GM23248 (cell line): ENCODE data around the gene PLCB4. TPM values are rescaled to one million over a fixed set of nuclear protein-coding genes. Genes with fewer than 3 reads are reported as not detected.

Source experiments
- DNase-seq: peaks from one replicate; pipeline ENCODE4 v3.0.0-alpha.2; 2015
- H2AFZ ChIP-seq: fragments of 200-600 bp; sonication (generic); 2 replicates; pipeline ENCODE4 v1.6.1; 2016; ENCODE audit warnings: antibody characterized with exemption
- H3F3A ChIP-seq: fragments of 200-600 bp; sonication (generic); 2 replicates; pipeline ENCODE4 v1.6.1; 2016; ENCODE audit warnings: mild to moderate bottlenecking, antibody characterized with exemption, mixed run types; ENCODE audit not compliant: insufficient read depth
- H3K27ac ChIP-seq: fragments of 200-600 bp; sonication (generic); 2 replicates; pipeline ENCODE4 v1.5.1; 2016; ENCODE audit warnings: mild to moderate bottlenecking
- H3K27me3 ChIP-seq: fragments of 200-600 bp; sonication (generic); replicated peaks from 2 replicates; pipeline ENCODE4 v1.6.1; 2016; ENCODE audit warnings: mild to moderate bottlenecking; ENCODE audit not compliant: insufficient read depth
- H3K36me3 ChIP-seq: fragments of 200-600 bp; sonication (generic); 2 replicates; pipeline ENCODE4 v1.6.1; 2016; ENCODE audit warnings: low read depth, mild to moderate bottlenecking
- H3K4me1 ChIP-seq: fragments of 200-600 bp; sonication (generic); 2 replicates; pipeline ENCODE4 v1.6.1; 2016; ENCODE audit warnings: mild to moderate bottlenecking; ENCODE audit not compliant: insufficient read depth
- H3K4me2 ChIP-seq: fragments of 200-600 bp; sonication (generic); one replicate; pipeline ENCODE4 v1.6.1; 2016; ENCODE audit warnings: mild to moderate bottlenecking; ENCODE audit not compliant: unreplicated experiment
- H3K4me3 ChIP-seq: fragments of 200-600 bp; sonication (generic); 2 replicates; pipeline ENCODE4 v1.5.1; 2016; ENCODE audit warnings: mild to moderate bottlenecking
- H3K79me2 ChIP-seq: fragments of 200-600 bp; sonication (generic); 2 replicates; pipeline ENCODE4 v1.6.1; 2016; ENCODE audit warnings: mild to moderate bottlenecking; ENCODE audit not compliant: insufficient read depth
- H3K9ac ChIP-seq: fragments of 200-600 bp; sonication (generic); 2 replicates; pipeline ENCODE4 v1.6.1; 2016; ENCODE audit warnings: mild to moderate bottlenecking
- H3K9me2 ChIP-seq: fragments of 200-600 bp; sonication (generic); 2 replicates; pipeline ENCODE4 v1.6.1; 2016; ENCODE audit warnings: mixed run types, mild to moderate bottlenecking, moderate library complexity; ENCODE audit not compliant: insufficient read depth
- H3K9me3 ChIP-seq: fragments of 200-600 bp; sonication (generic); one replicate; pipeline ENCODE4 v1.6.1; 2017; ENCODE audit warnings: low read depth
- H4K20me1 ChIP-seq: fragments of 200-600 bp; sonication (generic); 2 replicates; pipeline ENCODE4 v1.6.0; 2016; ENCODE audit not compliant: insufficient read depth
- EZH2 ChIP-seq: fragments of 200-600 bp; sonication (generic); IDR thresholded peaks from 2 replicates; pipeline ENCODE4 v1.6.1; 2018; ENCODE audit warnings: antibody characterized with exemption, mild to moderate bottlenecking; ENCODE audit not compliant: insufficient read depth, poor library complexity, severe bottlenecking
- EZH2phosphoT487 ChIP-seq: fragments of 200-600 bp; sonication (generic); IDR thresholded peaks from 2 replicates; pipeline ENCODE4 v1.6.1; 2018; ENCODE audit warnings: antibody characterized with exemption, moderate library complexity, mild to moderate bottlenecking, low read depth; ENCODE audit not compliant: insufficient read depth
- WGBS, 2 experiments: methylation state at CpG; one replicate each; pipeline ENCODE4 v1.1.6; 2015 to 2017; ENCODE audit warnings: low lambda C conversion rate in 2 of 2, low coverage in 1 of 2; ENCODE audit errors: missing lambda C conversion rate in 2 of 2; 5-methylcytosine and 5-hydroxymethylcytosine counted together
- in situ Hi-C: fragments of 300-500 bp; cut with MboI; formaldehyde crosslinking; loops from 2 replicates; pipeline ENCODE4 v1.15.0; 2020
- polyA plus RNA-seq: library from polyadenylated mRNA; unstranded; fragments of >200 nt; fragmentation: Nextera tagmentation; extraction: Ambion mirVana; gene quantifications from 2 replicates; pipeline ENCODE4 v1.2.1, GENCODE V29; 2016
- total RNA-seq: library from RNA; depleted of rRNA; stranded (reverse); fragments of >200 nt; shearing (Covaris generic); gene quantifications from 2 replicates; pipeline ENCODE4 v1.2.3, GENCODE V29; 2014

Gene PLCB4
- total and polyA plus RNA-seq, 2 experiments from 2014 or later, result 5.0 to 9.5 TPM

GRCh38 chr20:9093218-9093957 is 24.5 kb downstream of the PLCB4 start:
- in situ Hi-C loops, result no loop called here
- WGBS, 2 experiments, result 32 to 34% methylated on average over 8 of the region's 8 CpGs
- no peak overlapping the region for H3K4me2 ChIP-seq

GRCh38 chr20:9099372-9099771 is 30.5 kb downstream of the PLCB4 start:
- Histone ChIP-seq H3K9ac (no peak overlapping the region), H3K4me1 (no peaks in the 10 kb centered on the region), H3K27me3 (no peaks in the 10 kb centered on the region), H3K9me2 (no peaks in the 10 kb centered on the region), H3F3A (no peaks in the 10 kb centered on the region), H3K79me2 (no peaks in the 10 kb centered on the region; the same call in 1 of the 2 replicates), H3K27ac (no peak overlapping the region), H3K4me2 (no peak overlapping the region), H3K36me3 (no peaks in the 10 kb centered on the region), H4K20me1 (no peaks in the 10 kb centered on the region), H3K4me3 (no peak overlapping the region), H2AFZ (no peak overlapping the region), H3K9me3 (no peaks in the 10 kb centered on the region)
- DNase-seq, result no peak
- in situ Hi-C loops, result no loop called here
- 96% methylated on average over 2 of the region's 2 CpGs for WGBS, 2 experiments
- TF ChIP-seq EZH2, result no peak
- TF ChIP-seq EZH2phosphoT487, result no peak

More at GRCh38 chr20:9093218-9093957, 24.5 kb downstream of the PLCB4 start:
- H3K27ac ChIP-seq, result no peak overlapping the region
- H3K9me2 ChIP-seq, result no peaks in the 10 kb centered on the region
- H3K9me3 ChIP-seq, result no peaks in the 10 kb centered on the region
- H3K4me1 ChIP-seq, result no peaks in the 10 kb centered on the region
- H4K20me1 ChIP-seq, result no peaks in the 10 kb centered on the region
- H3F3A ChIP-seq, result no peaks in the 10 kb centered on the region; the same call in 1 of the 2 replicates
- H2AFZ ChIP-seq, result peak overlapping the region; percentile 1; the same call in 1 of the 2 replicates
- no peaks in the 10 kb centered on the region for H3K36me3 ChIP-seq
- no peak for DNase-seq
- H3K9ac ChIP-seq, result no peak overlapping the region
- no peak overlapping the region for H3K4me3 ChIP-seq
- H3K79me2 ChIP-seq, result no peaks in the 10 kb centered on the region; the same call in none of the 2 replicates
- H3K27me3 ChIP-seq, result no peaks in the 10 kb centered on the region
- TF ChIP-seq EZH2, result no peak
- no peak for TF ChIP-seq EZH2phosphoT487

DNA sequence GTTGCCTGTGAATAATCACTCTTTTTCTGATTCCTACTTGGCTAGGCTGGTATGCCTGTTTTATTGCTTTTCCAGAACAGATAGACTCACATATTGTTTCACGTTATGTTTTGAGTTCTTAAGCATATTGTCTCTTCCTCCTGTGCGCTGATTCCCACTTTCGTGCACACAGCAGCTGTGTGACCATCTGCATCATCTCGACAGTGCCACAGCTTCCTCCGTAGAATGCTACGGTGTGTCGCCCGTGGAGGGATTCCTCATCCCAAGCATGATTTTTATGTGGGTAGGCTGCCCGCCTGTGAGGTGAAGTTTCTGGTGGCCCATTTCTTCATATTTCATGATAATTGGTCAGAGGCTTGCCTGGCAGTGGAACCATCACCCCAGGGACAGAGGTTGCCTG is 31.8 kb downstream of the PLCB4 start:
- Histone ChIP-seq H3K4me3 (no peak overlapping the region), H2AFZ (no peak overlapping the region), H4K20me1 (no peaks in the 10 kb centered on the region), H3K4me2 (no peak overlapping the region), H3K9me2 (no peaks in the 10 kb centered on the region; the same call in 1 of the 2 replicates), H3K27ac (no peak overlapping the region), H3K27me3 (no peaks in the 10 kb centered on the region), H3K4me1 (no peaks in the 10 kb centered on the region), H3K9ac (no peak overlapping the region), H3K36me3 (no peaks in the 10 kb centered on the region), H3K9me3 (no peaks in the 10 kb centered on the region), H3K79me2 (no peaks in the 10 kb centered on the region), H3F3A (no peaks in the 10 kb centered on the region)
- TF ChIP-seq EZH2phosphoT487 (no peak), EZH2 (no peak)
- 79 to 83% methylated on average over 9 of the region's 9 CpGs for WGBS, 2 experiments
- in situ Hi-C loops, result no loop called here
- DNase-seq, result no peak

- Histone ChIP-seq H3K9ac (no peak overlapping the region), H3K4me3 (no peak overlapping the region), H3K36me3 (no peaks in the 10 kb centered on the region), H3K9me3 (no peaks in the 10 kb centered on the region), H3K4me2 (no peak overlapping the region), H3K9me2 (no peaks in the 10 kb centered on the region; the same call in 1 of the 2 replicates), H3K79me2 (no peaks in the 10 kb centered on the region), H4K20me1 (no peaks in the 10 kb centered on the region), H3K27ac (no peak overlapping the region), H2AFZ (no peak overlapping the region), H3F3A (no peaks in the 10 kb centered on the region), H3K4me1 (no peaks in the 10 kb centered on the region), H3K27me3 (no peaks in the 10 kb centered on the region)
- DNase-seq, result no peak
- no peak for TF ChIP-seq EZH2phosphoT487
- TF ChIP-seq EZH2, result no peak
- in situ Hi-C loops, result no loop called here
Observed at GRCh38 chr20:9102456-9102855, 33.6 kb downstream of the PLCB4 start.

GRCh38 chr20:9103955-9104354 is 35.1 kb downstream of the PLCB4 start:
- Histone ChIP-seq H3K4me1 (no peaks in the 10 kb centered on the region), H2AFZ (no peak overlapping the region), H3K27ac (no peak overlapping the region), H3K36me3 (no peaks in the 10 kb centered on the region), H3F3A (no peaks in the 10 kb centered on the region), H3K9me2 (no peaks in the 10 kb centered on the region; the same call in 1 of the 2 replicates), H3K4me3 (no peak overlapping the region), H3K9ac (no peak overlapping the region), H3K4me2 (no peak overlapping the region), H3K79me2 (no peaks in the 10 kb centered on the region), H3K9me3 (no peaks in the 10 kb centered on the region), H3K27me3 (no peaks in the 10 kb centered on the region), H4K20me1 (no peaks in the 10 kb centered on the region)
- 94 to 100% methylated on average over 2 of the region's 2 CpGs for WGBS, 2 experiments
- no peak for TF ChIP-seq EZH2
- TF ChIP-seq EZH2phosphoT487, result no peak
- in situ Hi-C loops, result no loop called here
- DNase-seq, result no peak
